Inferior parietal cortex (tissue), 1 donor: ENCODE results near the gene WHRN.

Experiments
- DNase-seq: peaks from one replicate; pipeline ENCODE4 v3.0.0-alpha.2; 2016; ENCODE audit errors: extremely low spot score

Gene WHRN

GRCh38 chr9:114399381-114399780, 105.9 kb downstream of the WHRN start:
- DNase-seq, result no peak

- DNase-seq, result peak; percentile 79
Observed at GRCh38 chr9:114397848-114398605, 107.2 kb downstream of the WHRN start.

- no peak for DNase-seq
Observed at GRCh38 chr9:114397219-114397847, 107.9 kb downstream of the WHRN start.

GRCh38 chr9:114396558-114397218, 108.6 kb downstream of the WHRN start:
- DNase-seq, result no peak

GRCh38 chr9:114395768-114396167, 109.5 kb downstream of the WHRN start:
- DNase-seq, result no peak

GRCh38 chr9:114395334-114395617, 110.0 kb downstream of the WHRN start:
- no peak for DNase-seq

GRCh38 chr9:114394523-114395333, 110.5 kb downstream of the WHRN start:
- DNase-seq, result no peak

GRCh38 chr9:114392749-114393112, 112.5 kb downstream of the WHRN start:
- DNase-seq, result no peak

GRCh38 chr9:114390952-114391351, 114.3 kb downstream of the WHRN start:
- no peak for DNase-seq

- no peak for DNase-seq
Observed at GRCh38 chr9:114389612-114390368, 115.5 kb downstream of the WHRN start.

GRCh38 chr9:114388764-114389375, 116.4 kb downstream of the WHRN start:
- no peak for DNase-seq

- no peak for DNase-seq
Observed at GRCh38 chr9:114388357-114388682, 117.0 kb downstream of the WHRN start.

- peak; percentile 49 for DNase-seq
Observed at GRCh38 chr9:114387680-114388356, 117.5 kb downstream of the WHRN start, which contains the start of gene AKNA. Gene AKNA, minus strand, starts transcription at chr9:114387982. Its CDS starts 6,649 bp downstream, at chr9:114381333.

- no peak for DNase-seq
Observed at GRCh38 chr9:114386886-114387679, 118.2 kb downstream of the WHRN start.

- DNase-seq, result no peak
Observed at GRCh38 chr9:114386361-114386885, 118.8 kb downstream of the WHRN start.

GRCh38 chr9:114385397-114386181, 119.7 kb downstream of the WHRN start:
- peak; percentile 57 for DNase-seq

GRCh38 chr9:114384836-114385396, 120.4 kb downstream of the WHRN start:
- DNase-seq, result no peak

GRCh38 chr9:114384341-114384740, 120.9 kb downstream of the WHRN start:
- DNase-seq, result no peak
